HG02938 (cell line): Measurements from ENCODE around the gene CTR9.

Experiments used
- ATAC-seq: cut with Tn5 transposase; IDR thresholded peaks from one replicate; pipeline ENCODE4 v1.9.1; 2021; ENCODE audit warnings: mild to moderate bottlenecking, moderate library complexity; ENCODE audit not compliant: unreplicated experiment

Gene CTR9

GRCh38 chr11:10742460-10743208 lies 8.4 kb upstream of the CTR9 start:
- no peak for ATAC-seq

- ATAC-seq, result no peak
Measured at GRCh38 chr11:10743354-10744000, 7.6 kb upstream of the CTR9 start.

GRCh38 chr11:10744206-10744605 lies 6.8 kb upstream of the CTR9 start:
- ATAC-seq, result no peak

DNA sequence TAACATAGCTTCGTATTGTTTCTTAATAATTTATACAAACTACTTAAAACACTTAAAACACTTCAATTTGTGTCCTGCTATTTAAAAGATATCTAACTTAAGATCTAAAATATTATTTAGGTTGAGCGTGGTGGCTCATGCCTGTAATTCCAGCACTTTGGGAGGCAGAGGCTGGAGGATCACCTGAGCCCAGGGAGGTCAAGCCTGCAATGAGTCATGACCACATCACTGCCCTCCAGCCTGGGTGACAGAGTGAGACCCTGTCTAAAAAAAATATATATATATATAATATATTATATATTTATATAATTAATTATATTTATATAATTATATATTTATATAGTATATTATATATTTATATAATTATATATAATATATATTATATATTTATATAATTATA lies 4.2 kb upstream of the CTR9 start:
- ATAC-seq, result no peak

DNA sequence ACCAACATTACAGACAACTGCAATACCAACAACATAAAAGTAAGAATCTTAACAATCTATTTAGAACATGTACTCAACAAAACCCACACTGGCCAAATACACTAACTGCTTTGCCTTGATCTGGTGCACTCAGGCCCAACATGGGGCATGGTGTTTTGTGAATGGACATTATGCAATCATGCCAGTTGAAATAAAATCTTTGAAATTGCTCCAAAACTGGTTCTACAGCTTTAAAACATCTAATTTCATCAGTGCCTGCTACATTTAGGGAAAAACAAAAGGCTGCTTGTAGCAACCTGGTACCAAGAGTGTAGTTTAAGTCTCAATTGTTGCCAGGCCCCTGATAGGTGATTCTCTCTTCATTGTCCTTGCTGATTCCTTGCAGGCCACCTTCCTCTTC lies 3.3 kb upstream of the CTR9 start:
- ATAC-seq, result no peak

DNA sequence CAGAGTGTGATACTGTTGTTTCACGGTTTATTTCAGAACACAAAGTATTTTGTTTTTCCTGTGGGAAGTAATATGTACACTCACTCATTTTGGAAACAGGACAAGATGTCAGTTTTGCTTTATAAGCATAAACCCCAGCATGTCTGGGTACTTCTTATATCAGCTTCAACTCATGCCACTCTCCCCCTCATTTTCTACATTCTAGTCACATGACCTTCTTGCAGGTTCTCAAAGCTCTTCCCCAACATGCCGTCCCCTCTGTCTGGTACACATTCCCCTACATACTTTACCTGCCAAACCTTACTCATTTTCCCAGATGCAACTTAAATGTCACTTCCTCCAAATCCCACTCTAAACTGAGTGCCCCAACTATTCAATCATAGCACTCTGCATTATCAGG lies 1.6 kb upstream of the CTR9 start:
- no peak for ATAC-seq

GRCh38 chr11:10751581-10751940 lies 515 bp downstream of the CTR9 start:
- no peak for ATAC-seq

GRCh38 chr11:10752061-10752460 lies 1.0 kb downstream of the CTR9 start:
- no peak for ATAC-seq

- ATAC-seq, result no peak
Measured at GRCh38 chr11:10752486-10752885, 1.4 kb downstream of the CTR9 start.

- no peak for ATAC-seq
Measured at GRCh38 chr11:10758957-10759356, 7.9 kb downstream of the CTR9 start.

DNA sequence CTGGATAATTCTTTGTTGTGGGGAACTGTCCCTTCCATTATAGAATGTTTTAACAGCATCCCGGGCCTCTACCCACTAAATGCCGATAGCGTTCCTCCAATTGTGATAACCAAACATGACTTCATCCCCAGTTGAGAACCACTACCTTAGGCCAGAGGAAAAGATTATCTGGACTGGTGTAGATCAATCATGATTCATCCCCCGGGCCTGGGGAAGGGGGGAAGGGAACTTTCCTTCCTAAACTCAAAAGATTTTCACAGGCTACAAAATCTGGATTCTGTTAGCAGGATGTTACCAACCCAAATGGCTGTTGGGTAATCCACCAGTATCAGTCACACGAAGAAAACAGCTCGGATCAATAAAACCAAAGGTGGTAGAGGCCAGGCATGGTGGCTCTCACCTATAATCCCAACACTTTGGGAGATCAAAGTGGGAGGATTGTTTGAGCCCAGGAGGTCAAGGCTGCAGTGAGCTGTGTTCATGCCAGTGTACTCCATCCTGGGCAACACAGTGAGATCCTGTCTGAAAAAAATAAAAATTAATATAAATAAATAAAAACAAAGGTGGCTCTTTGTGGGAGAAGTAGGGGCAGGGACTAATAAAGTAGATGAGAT lies 10.1 kb downstream of the CTR9 start:
- ATAC-seq, result no peak

DNA sequence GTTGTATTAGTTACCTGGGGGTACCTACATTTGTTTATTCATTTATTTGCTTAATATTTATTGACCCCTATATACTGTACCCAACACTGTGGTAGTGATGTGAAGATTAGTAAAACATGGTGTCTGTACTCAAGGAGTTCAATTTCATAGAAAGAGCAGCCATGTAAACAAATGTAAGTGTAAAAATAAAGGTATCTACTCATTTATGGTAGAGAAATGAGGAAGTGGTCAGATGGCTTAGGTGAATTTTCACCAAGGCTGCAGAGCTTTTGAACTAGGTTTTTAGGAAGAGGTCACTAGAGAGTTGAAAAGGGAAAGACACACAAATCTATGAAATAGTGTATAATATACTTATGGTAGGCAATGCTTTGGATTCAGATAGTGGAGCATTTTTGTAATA lies 11.1 kb downstream of the CTR9 start:
- ATAC-seq, result peak; percentile 75

- peak; percentile 55 for ATAC-seq
Measured at GRCh38 chr11:10762913-10763421, 11.9 kb downstream of the CTR9 start.

DNA sequence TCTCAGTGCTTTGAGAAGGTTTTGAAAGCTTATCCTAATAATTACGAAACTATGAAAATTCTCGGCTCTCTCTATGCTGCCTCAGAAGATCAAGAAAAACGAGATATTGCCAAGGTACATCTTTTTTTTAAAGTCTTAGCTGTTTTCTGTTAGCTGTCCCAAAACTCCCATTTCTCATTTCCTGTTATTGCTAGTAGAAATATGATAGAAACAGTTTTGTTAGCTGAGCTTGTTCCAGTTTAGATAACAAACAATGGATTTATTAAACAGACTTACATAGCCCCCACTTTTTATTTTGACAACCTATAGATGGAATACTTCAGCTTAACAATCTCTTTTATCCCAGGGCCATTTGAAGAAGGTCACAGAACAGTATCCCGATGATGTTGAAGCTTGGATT lies 12.7 kb downstream of the CTR9 start:
- no peak for ATAC-seq

GRCh38 chr11:10764412-10764811 lies 13.4 kb downstream of the CTR9 start:
- no peak for ATAC-seq

DNA sequence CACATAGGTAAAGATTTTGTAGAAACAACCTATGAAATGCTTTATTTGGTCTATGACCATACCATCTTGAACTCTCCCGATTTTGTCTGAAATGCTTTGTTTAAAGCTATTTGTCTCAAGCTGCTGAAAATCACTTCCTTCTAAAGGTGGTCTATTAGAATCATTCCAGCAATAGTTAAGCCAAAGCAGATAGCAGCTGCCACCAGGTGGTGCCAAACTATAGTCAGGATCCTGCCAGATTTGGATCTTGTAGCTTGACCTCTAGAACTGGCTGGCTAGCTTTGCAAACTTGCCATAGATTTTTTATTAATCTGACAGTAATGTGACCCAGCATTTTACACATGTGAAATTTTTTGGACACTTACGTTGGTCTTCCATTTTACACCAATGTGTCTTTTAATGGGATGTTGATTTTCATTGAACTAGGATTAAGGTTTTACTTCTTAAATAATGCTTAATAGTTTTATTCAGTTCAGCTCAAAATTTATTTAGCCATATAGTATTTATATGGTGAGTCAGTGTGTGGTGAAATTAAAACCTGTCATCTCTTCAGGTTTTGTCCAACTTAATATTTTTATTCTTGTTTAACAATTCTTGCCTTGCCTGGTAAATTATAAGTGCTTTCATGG lies 19.7 kb downstream of the CTR9 start:
- no peak for ATAC-seq

DNA sequence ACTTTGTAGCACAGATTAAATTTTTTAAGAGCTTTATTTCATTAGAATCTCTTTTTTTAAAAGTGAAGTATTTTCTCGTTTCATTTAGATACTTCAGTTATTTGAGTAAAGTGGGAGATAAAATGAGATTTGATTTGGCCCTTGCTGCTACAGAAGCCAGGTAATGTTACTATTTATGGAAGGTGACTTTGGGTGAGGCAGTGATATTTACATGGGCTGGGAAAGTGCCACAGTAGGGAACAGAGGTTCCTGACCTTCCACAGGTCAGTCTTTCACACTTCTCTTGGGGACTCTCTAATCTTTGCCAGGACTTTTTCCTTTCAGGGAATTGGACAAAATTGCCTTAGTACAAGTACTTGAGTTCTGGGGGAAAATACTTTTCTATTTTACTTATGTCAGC lies 20.4 kb downstream of the CTR9 start:
- no peak for ATAC-seq

- no peak for ATAC-seq
Measured at GRCh38 chr11:10774811-10775210, 23.8 kb downstream of the CTR9 start.

DNA sequence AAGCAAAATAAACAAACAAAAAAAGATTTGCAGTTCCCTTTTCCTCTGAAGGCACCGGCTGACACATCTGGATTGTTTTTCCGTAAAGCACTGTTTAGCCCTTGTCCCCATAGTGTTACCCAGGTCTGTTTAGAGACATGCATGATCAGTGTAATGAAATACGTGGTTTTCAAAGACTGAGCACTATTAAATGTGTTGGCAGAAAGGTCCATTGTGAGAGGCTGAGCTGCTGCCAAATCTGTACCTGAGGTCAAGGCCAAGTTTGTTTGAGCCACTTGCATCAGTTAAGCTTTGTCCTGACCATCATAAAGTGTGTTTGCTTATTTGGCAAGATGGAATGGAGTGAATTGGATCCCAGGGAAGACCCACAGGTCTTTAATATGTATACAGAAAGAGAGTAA lies 26.3 kb downstream of the CTR9 start:
- no peak for ATAC-seq

DNA sequence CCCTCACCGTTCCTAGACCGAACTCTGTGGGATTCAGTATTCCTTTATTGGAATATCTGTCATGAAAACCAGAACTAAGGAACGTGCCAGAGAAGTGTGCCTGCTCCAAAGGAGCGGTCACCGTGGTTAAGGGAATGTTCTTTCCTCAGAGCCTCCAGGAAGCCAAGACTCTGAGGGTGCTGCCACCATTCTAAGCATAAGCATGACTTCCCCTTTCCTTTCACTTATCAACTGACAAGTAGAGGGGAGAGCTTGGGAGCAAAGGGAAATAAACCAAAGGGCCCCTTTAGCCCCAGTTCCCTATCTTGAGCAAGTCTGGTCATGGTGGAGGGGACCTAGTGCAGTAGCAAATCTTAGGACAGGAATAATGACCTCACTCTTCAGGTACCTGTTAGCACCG lies 26.8 kb downstream of the CTR9 start:
- ATAC-seq, result no peak

GRCh38 chr11:10778217-10778970 lies 27.3 kb downstream of the CTR9 start:
- ATAC-seq, result no peak
